Activated T-cell treated with anti-CD3 and anti-CD28 coated beads, Interleukin-2, amount 50 U/mL, for 72 hours (primary cell): ENCODE measurements around the gene PLXNA2. TPM values are rescaled to one million over a fixed set of nuclear protein-coding genes. Genes with fewer than 3 reads are reported as not detected.

Experiments used
- ATAC-seq, 2 donors: fragments of 150-1000 bp; cut with Tn5 transposase; replicated peaks in 1 of 2; 2 replicates each; pipeline ENCODE4 v1.10.0; 2021; ENCODE audit warnings: moderate library complexity in 2 of 2, mild to moderate bottlenecking in 1 of 2
- DNase-seq, 2 donors: peaks; one replicate each; pipeline ENCODE4 v3.0.0; 2021 to 2022; ENCODE audit warnings: mixed read lengths in 1 of 2
- H3K27ac Mint-ChIP-seq: one replicate; pipeline ENCODE4 v1.8.0; 2022; ENCODE audit warnings: mild to moderate bottlenecking, moderate library complexity, mixed read lengths
- H3K27me3 Mint-ChIP-seq: one replicate; pipeline ENCODE4 v1.8.0; 2022; ENCODE audit warnings: low read depth, mixed read lengths
- H3K36me3 Mint-ChIP-seq, 2 donors: one replicate each; pipeline ENCODE4 v1.8.0; 2022; ENCODE audit warnings: mixed read lengths in 2 of 2, mild to moderate bottlenecking in 1 of 2; ENCODE audit not compliant: insufficient read depth in 2 of 2
- H3K4me1 Mint-ChIP-seq: one replicate; pipeline ENCODE4 v1.8.0; 2022; ENCODE audit warnings: low read depth, mixed read lengths
- H3K4me3 Mint-ChIP-seq, 2 donors: one replicate each; pipeline ENCODE4 v1.8.0; 2022; ENCODE audit warnings: mild to moderate bottlenecking in 2 of 2, mixed read lengths in 2 of 2, moderate library complexity in 2 of 2
- H3K9me3 Mint-ChIP-seq, 2 donors: one replicate each; pipeline ENCODE4 v1.8.0; 2022; ENCODE audit warnings: mixed read lengths in 2 of 2
- total RNA-seq, 2 donors: library from RNA; stranded (reverse); gene quantifications; one replicate each; pipeline ENCODE4 v1.2.3, GENCODE V29; 2022

PLXNA2 gene
- total RNA-seq, 2 donors from 2014 or later, result 0.07 to 0.72 TPM

GRCh38 chr1:208039536-208040332, 204.4 kb downstream of the PLXNA2 start:
- Mint-ChIP-seq H3K27ac (no peak overlapping the region), H3K4me3 (no peak overlapping the region), H3K9me3 (no peaks in the 10 kb centered on the region), H3K4me1 (peaks cover 8% of the 10 kb centered on the region), H3K36me3 (no peaks in the 10 kb centered on the region), H3K27me3 (peaks cover 10% of the 10 kb centered on the region)
- no peak for DNase-seq
- no peak for ATAC-seq

GRCh38 chr1:208038303-208038702, 205.9 kb downstream of the PLXNA2 start:
- Mint-ChIP-seq H3K9me3 (no peaks in the 10 kb centered on the region), H3K4me3 (no peak overlapping the region), H3K36me3 (no peaks in the 10 kb centered on the region), H3K27ac (no peak overlapping the region), H3K27me3 (no peaks in the 10 kb centered on the region), H3K4me1 (no peaks in the 10 kb centered on the region)
- DNase-seq, result no peak
- no peak for ATAC-seq

- no peak for DNase-seq
- Mint-ChIP-seq H3K27me3 (no peaks in the 10 kb centered on the region), H3K36me3 (no peaks in the 10 kb centered on the region), H3K9me3 (no peaks in the 10 kb centered on the region), H3K4me1 (no peaks in the 10 kb centered on the region), H3K4me3 (no peak overlapping the region), H3K27ac (no peak overlapping the region)
- no peak for ATAC-seq
Observed at GRCh38 chr1:208036918-208037766, 207.0 kb downstream of the PLXNA2 start.

GRCh38 chr1:208036106-208036808, 207.9 kb downstream of the PLXNA2 start:
- DNase-seq (no peak), ATAC-seq (no peak)
- H3K27me3 Mint-ChIP-seq, result no peaks in the 10 kb centered on the region
- H3K4me1 Mint-ChIP-seq, result no peaks in the 10 kb centered on the region
- H3K27ac Mint-ChIP-seq, result no peak overlapping the region
- no peaks in the 10 kb centered on the region for H3K9me3 Mint-ChIP-seq
- H3K36me3 Mint-ChIP-seq, result no peaks in the 10 kb centered on the region
- no peak overlapping the region for H3K4me3 Mint-ChIP-seq

GRCh38 chr1:208034135-208034534, 210.0 kb downstream of the PLXNA2 start:
- Mint-ChIP-seq H3K4me3 (no peak overlapping the region), H3K4me1 (no peaks in the 10 kb centered on the region), H3K27ac (no peak overlapping the region), H3K36me3 (no peaks in the 10 kb centered on the region), H3K9me3 (no peaks in the 10 kb centered on the region), H3K27me3 (no peaks in the 10 kb centered on the region)
- ATAC-seq (no peak), DNase-seq (no peak)

- no peaks in the 10 kb centered on the region for H3K4me1 Mint-ChIP-seq
- H3K36me3 Mint-ChIP-seq, result no peaks in the 10 kb centered on the region
- no peak overlapping the region for H3K27ac Mint-ChIP-seq
- no peaks in the 10 kb centered on the region for H3K9me3 Mint-ChIP-seq
- H3K27me3 Mint-ChIP-seq, result no peaks in the 10 kb centered on the region
- H3K4me3 Mint-ChIP-seq, result no peak overlapping the region
- no peak for ATAC-seq
- DNase-seq, result no peak
Observed at GRCh38 chr1:208033236-208033635, 210.9 kb downstream of the PLXNA2 start.

GRCh38 chr1:208031932-208032320, 212.3 kb downstream of the PLXNA2 start:
- ATAC-seq, result no peak
- Mint-ChIP-seq H3K36me3 (no peaks in the 10 kb centered on the region), H3K4me1 (no peaks in the 10 kb centered on the region)

GRCh38 chr1:208031316-208031931, 212.8 kb downstream of the PLXNA2 start:
- no peak overlapping the region for H3K4me3 Mint-ChIP-seq

More at GRCh38 chr1:208031932-208032320, 212.3 kb downstream of the PLXNA2 start:
- Mint-ChIP-seq H3K27me3 (no peaks in the 10 kb centered on the region), H3K4me3 (no peak overlapping the region), H3K27ac (no peak overlapping the region), H3K9me3 (no peaks in the 10 kb centered on the region)
- DNase-seq, result no peak

GRCh38 chr1:208030288-208031091, 213.7 kb downstream of the PLXNA2 start:
- no peak overlapping the region for H3K4me3 Mint-ChIP-seq
- no peaks in the 10 kb centered on the region for H3K27me3 Mint-ChIP-seq
- H3K4me1 Mint-ChIP-seq, result no peaks in the 10 kb centered on the region
- H3K36me3 Mint-ChIP-seq, result no peaks in the 10 kb centered on the region
- H3K27ac Mint-ChIP-seq, result no peak overlapping the region
- H3K9me3 Mint-ChIP-seq, result no peaks in the 10 kb centered on the region
- ATAC-seq (no peak), DNase-seq (no peak)

More at GRCh38 chr1:208031316-208031931, 212.8 kb downstream of the PLXNA2 start:
- Mint-ChIP-seq H3K36me3 (no peaks in the 10 kb centered on the region), H3K27me3 (no peaks in the 10 kb centered on the region), H3K9me3 (no peaks in the 10 kb centered on the region), H3K4me1 (no peaks in the 10 kb centered on the region), H3K27ac (no peak overlapping the region)
- DNase-seq, result no peak
- ATAC-seq, result no peak

GRCh38 chr1:208029381-208030287, 214.6 kb downstream of the PLXNA2 start:
- H3K27ac Mint-ChIP-seq, result no peak overlapping the region
- H3K36me3 Mint-ChIP-seq, result no peaks in the 10 kb centered on the region
- H3K4me1 Mint-ChIP-seq, result no peaks in the 10 kb centered on the region
- H3K9me3 Mint-ChIP-seq, result no peaks in the 10 kb centered on the region
- no peak overlapping the region for H3K4me3 Mint-ChIP-seq
- no peaks in the 10 kb centered on the region for H3K27me3 Mint-ChIP-seq
- ATAC-seq, result no peak
- DNase-seq, result no peak

- H3K36me3 Mint-ChIP-seq, result no peaks in the 10 kb centered on the region
- H3K4me1 Mint-ChIP-seq, result no peaks in the 10 kb centered on the region
- H3K27ac Mint-ChIP-seq, result no peak overlapping the region
- ATAC-seq, result no peak
- H3K9me3 Mint-ChIP-seq, result no peaks in the 10 kb centered on the region
- DNase-seq, result no peak
- H3K27me3 Mint-ChIP-seq, result no peaks in the 10 kb centered on the region
- no peak overlapping the region for H3K4me3 Mint-ChIP-seq
Observed at GRCh38 chr1:208028526-208028925, 215.7 kb downstream of the PLXNA2 start.
